22Rv1 (cell line): Measurements from ENCODE around the gene TMEM89.

Experiments
- H3K27ac ChIP-seq: fragments of 450-650 bp; 2 replicates; pipeline ENCODE4 v1.5.1; 2017
- ZFX ChIP-seq: fragments of 450-650 bp; IDR thresholded peaks from 2 replicates; pipeline ENCODE4 v1.6.1; 2017; ENCODE audit warnings: antibody characterized with exemption, borderline replicate concordance
- TF ChIP-seq, protein P1 (sequence below): fragments of 450-650 bp; IDR thresholded peaks from 2 replicates; pipeline ENCODE4 v1.5.1; 2017; ENCODE audit warnings: mild to moderate bottlenecking

Gene TMEM89, protein sequence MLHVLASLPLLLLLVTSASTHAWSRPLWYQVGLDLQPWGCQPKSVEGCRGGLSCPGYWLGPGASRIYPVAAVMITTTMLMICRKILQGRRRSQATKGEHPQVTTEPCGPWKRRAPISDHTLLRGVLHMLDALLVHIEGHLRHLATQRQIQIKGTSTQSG

DNA sequence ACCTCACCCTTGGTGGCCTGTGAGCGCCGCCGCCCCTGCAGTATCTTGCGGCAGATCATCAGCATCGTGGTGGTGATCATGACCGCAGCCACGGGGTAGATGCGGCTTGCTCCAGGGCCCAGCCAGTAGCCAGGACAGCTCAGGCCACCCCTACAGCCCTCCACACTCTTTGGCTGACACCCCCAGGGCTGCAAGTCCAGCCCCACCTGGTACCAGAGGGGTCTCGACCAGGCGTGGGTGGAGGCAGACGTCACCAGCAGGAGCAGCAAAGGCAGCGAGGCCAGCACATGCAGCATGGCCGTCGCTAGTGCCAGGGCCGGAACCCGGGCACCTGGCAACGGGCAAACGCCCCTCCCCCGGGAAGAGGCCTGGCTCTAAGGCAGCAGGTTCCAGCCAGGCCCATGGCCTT, at the start of gene TMEM89:
Gene TMEM89 (minus strand): TSS at position 309 of the 409 bp plus-strand sequence. CDS start 13 bp downstream, at position 296.
- TF ChIP-seq, protein P1, sequence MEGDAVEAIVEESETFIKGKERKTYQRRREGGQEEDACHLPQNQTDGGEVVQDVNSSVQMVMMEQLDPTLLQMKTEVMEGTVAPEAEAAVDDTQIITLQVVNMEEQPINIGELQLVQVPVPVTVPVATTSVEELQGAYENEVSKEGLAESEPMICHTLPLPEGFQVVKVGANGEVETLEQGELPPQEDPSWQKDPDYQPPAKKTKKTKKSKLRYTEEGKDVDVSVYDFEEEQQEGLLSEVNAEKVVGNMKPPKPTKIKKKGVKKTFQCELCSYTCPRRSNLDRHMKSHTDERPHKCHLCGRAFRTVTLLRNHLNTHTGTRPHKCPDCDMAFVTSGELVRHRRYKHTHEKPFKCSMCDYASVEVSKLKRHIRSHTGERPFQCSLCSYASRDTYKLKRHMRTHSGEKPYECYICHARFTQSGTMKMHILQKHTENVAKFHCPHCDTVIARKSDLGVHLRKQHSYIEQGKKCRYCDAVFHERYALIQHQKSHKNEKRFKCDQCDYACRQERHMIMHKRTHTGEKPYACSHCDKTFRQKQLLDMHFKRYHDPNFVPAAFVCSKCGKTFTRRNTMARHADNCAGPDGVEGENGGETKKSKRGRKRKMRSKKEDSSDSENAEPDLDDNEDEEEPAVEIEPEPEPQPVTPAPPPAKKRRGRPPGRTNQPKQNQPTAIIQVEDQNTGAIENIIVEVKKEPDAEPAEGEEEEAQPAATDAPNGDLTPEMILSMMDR: no peak
- no peak for TF ChIP-seq ZFX
- H3K27ac ChIP-seq: peak within 1 kb of the TSS; percentile 90

DNA sequence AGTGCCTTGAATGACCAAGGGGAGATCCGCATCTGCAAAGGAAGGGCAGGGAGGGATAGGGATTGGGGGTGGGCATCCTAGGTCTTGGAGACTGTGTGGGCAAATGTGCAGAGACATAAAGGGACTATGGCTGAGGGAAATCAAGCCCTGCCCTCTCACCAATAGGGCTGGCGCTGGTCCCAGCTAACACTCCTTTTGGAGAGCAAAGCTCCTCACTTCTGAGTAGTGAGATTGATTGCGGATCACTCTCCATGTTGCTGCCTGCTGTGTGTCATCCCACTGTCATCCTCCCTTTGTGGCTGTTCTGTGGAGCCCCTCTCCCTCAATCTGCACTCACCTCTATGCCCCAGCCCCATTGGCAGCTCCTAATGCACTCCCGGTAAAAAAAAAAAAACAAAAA, 43.4 kb upstream of the TMEM89 start:
- no peak for TF ChIP-seq ZFX
- TF ChIP-seq, protein P1: no peak
- H3K27ac ChIP-seq: peak overlapping the region; percentile 99

DNA sequence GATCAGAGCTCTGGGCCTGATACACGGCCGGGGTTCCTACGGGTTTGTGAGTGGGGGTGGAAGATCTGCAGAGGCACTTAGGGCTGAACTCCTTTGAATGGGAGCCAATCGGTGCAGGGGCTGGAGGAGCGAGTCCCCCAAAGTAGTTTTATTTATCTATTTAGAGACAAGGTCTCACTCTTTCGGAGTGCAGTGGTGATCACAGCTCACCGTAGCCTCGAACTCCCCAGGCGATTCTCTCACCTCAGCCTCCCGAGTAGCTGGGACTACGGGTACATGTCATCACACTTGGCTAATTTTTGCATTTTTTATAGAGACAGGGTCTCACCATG, 42.7 kb upstream of the TMEM89 start:
- peak overlapping the region; percentile 99 for H3K27ac ChIP-seq

DNA sequence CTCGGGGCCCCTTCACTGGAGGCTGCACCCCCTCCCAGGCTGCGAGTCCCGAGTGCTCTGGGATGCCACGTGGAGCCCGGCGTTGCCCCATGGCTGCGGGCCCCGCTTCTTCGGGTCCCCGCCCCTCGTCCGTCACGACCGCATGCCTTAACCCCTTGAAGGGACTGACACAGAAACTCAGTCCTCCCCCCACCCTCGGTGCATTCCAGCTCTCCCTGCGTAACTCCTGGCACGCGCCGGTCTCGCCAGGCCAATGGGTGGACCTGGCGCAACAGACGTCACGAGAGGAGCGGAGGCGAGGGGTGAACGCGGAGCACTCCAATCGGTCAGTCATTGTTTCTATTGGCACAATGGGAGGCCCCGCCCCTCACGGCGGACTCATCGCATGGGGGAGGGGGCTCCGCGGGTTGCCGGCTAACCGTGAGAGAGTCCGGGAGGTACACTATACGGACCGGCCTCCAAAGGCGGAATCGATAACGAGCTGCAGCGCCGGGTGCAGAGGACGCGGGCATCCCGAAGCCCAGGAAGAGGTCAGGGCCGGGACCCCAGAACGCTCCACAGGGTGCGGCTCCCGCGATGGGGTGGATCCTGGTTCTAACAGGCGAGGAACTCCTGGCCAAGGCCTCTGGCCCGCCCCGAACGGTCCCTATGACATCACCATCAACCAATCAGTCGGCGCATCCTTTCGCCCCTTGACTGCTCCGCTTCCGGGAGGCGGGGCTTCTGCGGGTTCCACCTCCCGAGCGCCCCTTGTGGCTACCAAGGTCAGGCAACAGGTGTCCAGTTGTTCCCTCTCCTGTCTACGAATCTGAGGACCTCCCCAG, 42.1 kb upstream of the TMEM89 start:
- peak overlapping the region; percentile 99 for H3K27ac ChIP-seq
- TF ChIP-seq, protein P1: peak; percentile 93
- TF ChIP-seq ZFX: no peak

More for the DNA sequence above, 42.7 kb upstream of the TMEM89 start:
- TF ChIP-seq ZFX: no peak
- TF ChIP-seq, protein P1: peak; percentile 65

DNA sequence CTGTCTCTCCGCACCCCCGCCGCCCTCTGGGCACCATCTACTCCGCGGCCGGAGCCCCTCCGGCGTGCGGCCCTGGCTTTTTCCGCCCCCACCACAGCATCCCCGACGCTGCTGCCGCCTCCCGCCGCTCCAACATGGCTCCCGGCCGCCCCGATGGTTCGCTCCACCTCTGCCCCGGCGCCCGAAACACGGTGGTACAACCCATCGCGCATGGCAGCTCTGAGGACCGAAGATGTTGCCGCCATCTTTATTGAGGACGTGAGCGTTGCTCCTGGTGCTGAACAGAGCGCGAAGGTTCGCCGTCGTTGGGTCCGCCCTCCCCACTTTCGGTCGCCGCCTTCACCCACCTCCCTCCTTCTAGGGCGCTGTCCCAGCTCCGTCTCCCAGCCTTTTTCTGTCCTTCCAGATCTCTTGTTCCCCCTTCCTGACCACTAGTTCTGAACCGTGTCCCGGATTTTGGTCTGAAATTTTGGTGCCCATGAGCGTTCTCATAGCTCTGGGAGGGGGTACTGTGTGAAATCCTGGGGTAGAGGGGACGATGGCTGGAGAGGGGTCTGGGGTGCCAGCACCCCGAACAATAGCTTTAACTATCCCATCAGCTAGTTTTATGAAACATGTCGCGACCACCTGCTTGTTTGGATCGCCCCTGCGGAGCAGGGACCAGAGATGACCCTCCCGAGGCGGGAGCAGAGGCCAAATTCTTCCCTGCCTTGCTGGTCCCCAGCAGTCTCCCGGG, 41.4 kb upstream of the TMEM89 start, which contains the start of gene CELSR3:
Gene CELSR3 (minus strand): TSS at position 134 of the 736 bp plus-strand sequence. CDS start 252 bp downstream, outside the sequence.
- TF ChIP-seq, protein P1: no peak
- no peak for TF ChIP-seq ZFX
- peak within 1 kb of the TSS; percentile 99 for H3K27ac ChIP-seq

DNA sequence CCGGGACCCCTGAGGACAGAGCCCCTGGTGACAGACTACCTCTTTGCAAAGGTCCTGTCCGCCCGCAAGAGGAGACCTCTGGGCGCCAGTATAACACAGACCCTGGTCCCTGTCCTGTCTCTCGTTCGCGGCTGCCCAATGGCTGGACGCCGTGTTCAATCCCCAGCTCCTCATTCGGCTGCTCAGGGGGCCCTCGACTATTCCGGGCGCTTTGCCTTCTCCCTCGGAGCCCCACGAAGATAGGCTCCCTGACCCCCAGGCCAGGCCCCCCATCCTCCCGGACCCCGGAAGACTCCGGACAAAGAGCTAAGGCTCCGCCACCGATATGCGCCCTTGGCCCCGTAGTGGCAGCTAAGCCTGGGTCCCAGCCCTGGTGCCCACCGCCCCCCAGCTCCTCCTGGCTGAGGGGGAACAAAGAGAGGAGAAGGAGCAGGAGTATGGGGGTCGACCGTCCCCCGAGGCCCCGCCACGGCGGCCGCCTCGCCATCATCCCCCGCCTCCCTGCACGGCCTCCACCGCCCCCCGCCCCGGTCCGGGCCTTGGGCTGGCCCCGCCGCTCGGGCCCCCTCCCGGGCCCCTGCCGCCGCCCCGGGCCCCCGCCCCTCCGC, 40.7 kb upstream of the TMEM89 start:
- H3K27ac ChIP-seq: peak overlapping the region; percentile 99
- TF ChIP-seq, protein P1: no peak
- TF ChIP-seq ZFX: no peak
